HuH-7.5 (cell line): ENCODE data around the gene CERS1.

Experiments used
- DNase-seq: peaks from one replicate; pipeline ENCODE4 v3.0.0; 2011; ENCODE audit warnings: low spot score

Gene CERS1

DNA sequence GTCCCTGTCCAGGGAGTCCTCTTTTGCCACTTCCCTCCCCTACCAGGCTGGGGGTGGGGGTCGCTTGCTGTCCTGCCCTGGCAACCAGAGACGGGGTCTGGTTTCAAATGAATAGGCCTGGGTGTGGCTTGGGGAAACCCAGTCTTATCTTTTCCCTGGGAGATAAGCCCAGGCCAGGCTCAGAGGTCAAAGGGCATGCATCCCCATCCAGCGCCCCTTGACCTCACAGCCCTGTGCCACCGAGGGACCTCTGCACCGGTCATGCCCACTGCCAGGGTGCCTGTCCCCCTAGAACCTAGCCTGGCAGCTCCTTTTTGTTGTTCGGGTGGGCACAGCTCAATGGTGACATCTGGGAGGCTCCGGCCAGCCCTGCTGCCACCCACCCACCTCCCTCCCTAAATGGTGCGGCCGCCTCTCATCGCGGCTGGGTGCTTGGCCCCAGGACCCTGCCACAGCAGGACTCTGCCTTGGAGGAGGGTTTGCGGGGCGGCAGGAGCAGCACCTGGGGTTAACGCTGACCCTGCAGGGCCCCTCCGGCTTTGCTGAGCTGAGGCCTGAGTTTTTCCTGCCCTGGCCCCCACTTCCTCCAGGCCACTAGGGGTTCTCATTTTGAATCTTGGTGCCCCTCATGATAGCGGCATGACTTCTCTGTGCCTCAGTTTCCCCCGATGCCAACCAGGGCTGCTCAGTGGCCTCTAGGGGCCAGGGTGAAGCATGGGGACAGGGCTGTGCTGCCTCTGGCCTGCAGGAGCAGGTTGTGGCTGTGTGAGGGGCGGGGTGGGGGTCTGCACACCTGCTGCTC, 2.9 kb upstream of the CERS1 start:
- DNase-seq: peak; percentile 89

DNA sequence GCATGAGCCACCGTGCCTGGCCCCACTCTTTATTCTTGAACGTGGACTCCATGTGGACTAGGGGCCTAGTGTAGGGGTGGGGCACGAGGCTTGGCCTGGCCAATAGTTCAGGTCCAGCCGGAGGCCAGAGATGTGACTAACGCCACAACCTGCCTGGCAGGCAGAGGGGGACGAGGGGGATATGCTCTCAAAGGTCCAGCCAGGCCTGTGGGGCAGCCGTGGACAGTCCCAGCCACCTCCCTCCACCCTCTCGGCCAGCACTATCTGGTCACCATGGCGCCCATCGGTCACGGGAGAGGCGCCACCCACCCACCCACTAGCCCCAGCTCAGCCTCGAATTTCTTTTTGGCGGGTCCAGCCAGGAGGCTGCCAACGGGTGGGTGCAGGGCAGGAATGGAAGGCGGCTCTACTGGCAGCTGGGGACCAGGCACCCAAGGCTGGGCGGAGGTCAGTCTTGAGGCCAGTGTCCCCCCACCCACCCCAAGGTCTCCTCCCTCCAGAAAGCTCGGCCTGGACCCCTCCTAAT, 2.2 kb upstream of the CERS1 start:
- peak; percentile 66 for DNase-seq

DNA sequence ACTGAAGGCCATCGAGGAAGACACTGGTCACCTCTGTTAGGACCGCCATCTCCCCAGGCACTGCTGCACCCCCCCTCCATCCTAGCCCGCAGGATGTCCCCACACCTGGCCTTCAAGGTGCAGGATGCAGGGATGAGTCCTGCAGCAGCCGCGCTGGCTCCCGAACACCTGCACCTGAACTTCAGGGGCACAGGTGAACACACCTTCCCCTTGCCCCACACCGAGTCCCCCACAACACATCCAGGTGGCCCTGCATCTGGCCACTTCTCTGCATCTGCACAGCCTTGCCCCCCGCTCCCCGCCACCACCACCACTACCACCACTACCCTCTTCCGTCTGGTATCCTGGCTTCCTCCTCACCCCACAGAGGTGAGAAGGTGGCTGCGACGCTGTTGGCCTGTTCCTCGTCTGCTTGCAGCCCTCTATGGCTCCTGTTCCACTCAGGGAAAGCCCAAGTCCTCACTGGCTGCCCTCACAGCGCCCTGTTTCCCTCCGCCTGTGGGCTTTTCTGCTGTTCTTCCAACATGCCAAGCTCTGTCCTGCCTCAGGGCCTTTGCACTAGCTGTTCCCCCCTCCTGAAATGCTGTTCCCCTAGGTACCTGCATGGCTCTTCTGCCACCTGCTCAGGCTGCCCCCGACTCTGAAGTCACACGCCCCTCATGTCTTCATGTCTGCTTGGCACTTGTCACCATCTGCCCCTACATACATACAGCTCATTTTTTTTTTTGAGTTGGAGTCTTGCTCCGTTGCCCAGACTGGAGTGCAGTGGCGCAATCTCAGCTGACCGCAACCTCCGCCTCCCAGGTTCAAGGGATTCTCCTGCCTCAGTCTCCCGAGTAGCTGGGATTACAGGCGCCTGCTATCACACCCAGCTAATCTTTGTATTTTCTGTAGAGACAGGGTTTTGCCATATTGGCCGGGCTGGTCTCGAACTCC, 1.4 kb upstream of the CERS1 start:
- DNase-seq: no peak

DNA sequence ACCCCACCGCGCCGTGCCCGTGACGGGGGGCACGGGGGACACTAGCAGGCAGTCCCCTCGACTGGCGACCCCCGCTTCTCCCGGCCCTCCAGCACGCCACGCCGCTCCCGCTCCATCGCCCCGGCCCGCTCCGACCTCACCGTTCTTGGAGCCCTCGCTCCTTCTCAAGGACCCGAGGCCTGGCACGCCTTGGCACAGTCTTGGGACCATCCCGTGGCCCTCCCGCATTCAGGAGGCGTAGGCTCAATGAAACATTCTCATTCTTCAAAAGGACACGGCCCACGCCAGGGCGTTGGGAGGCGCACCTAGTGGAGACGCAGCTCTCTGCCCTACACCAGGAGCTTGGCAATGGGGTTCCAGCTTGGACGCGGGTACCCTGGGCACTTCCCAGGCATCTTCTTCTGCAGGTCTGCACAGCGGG, 473 bp upstream of the CERS1 start:
- peak; percentile 68 for DNase-seq

GRCh38 chr19:18895038-18895823, 727 bp downstream of the CERS1 start:
- DNase-seq: peak; percentile 100

DNA sequence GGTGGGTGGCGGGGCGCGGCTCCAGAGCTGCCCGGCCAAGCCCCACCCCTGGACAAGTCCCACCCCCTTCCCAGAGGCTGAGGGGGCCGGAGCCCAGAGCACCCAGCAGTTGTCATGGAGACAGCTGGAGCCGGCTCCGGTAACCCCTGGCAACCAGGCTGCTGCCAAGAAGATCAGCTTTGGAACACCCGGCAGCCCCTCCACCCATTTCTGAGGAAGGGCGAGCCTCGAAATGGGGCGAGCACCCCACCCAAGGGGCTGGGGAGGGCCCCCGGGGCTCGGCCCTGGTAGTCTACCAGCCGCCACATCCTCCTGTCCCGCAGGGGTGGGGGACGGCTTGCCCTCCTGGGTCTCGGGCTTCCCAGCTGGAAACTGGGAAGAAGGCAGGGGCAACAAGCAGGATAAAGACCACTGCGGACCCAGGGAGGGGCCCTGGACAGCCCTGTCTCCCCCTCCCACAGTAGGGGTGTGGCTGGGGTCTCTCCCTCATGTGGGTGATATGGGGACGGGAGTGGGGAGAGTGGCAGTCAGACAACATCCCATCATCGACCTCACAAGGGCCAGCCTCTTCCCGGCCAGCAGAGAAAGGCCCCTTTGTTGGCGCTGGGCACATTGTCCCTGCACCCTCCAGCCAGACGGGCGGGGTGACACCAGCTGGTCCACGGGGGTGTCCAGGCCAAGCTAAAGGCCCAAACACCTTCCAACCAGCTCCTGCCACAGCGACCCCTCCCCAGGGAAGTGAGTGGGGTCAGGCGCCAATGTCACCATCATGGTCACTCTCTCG, 1.5 kb downstream of the CERS1 start:
- no peak for DNase-seq

DNA sequence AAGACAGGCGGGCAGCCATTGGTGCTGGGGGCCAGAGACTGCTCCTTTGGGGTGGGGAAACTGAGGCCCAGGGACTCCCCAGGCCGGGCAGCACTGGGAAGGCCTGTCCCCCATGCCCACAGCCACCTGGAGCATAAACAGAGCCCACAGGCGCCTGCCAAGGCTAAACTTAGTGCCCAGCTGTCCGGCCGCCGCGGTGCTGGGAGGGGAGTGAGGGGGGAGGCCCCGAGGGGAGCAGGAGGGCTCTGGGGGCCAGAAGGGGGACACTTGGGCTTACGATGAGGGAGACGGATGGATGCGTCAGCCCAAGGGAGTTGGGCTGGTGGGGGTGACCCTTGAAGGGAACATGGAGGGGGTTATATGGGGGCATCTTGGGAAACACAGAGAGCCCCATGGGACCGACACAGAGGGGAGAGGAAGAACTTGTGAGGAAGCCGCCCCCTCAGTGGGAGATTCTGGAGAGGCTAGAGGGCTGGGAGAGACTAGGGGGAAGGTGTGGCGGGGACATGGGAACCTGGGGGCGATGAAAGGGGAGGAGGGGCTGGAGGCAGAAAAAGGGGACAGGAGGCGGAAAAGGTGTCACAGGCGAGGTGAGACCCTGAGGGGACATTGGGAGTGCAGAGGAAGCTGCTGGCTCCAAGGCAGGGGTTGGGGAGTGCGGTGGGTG, 2.2 kb downstream of the CERS1 start:
- no peak for DNase-seq

DNA sequence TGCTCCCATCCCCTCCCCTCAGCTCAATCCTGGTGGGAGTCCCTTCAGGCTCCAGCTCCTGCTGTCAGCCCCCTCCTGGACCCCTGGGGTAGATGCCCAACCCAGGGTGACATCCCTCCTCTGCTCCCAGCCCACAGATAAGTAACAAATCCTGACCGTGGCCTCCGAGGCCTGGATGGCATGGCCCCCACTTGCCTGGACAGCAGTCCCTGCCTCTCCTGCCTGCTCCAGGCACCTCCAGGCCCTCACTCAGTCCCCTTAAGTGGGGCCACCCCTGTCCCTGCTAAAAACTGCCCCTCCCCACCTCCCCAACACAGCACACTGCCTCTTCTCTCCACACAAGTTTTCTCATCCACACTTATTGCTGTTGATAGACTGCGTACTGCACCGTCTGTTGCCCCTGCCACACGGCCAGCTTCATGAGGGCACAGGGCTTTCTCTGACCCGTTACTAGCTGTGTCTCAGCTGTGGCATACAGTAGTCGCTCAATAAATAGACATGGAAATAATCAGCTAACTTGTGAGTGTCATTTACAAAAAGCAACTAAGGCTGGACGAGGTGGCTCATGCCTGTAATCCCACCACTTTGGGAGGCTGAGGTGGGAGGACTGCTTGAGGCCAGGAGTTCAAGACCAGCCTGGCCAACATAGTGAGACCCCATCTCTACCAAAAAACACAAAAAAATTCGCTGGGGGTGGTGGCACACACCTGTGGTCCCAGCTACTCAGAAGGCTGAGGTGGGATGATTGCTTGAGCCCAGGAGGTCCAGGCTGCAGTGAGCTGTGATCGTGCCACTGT, 5.8 kb downstream of the CERS1 start:
- no peak for DNase-seq

DNA sequence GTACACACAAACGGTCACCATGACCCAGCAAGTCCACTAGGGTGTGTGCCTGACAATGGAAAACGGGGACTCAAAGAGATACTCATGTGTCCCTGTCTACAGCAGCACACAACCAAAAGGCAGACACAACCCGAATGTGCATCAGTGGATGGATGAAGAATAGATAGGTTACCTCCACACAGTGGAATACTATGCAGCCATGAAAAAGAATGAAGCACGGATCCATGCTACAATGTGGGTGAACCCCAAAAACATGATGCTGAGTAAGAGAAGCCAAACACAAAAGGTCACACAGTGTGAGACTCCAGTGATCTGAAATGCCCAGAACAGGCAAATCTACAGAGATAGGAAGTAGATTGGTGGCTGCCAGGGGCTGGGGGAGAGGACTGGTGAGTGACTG, 9.0 kb downstream of the CERS1 start:
- no peak for DNase-seq

- no peak for DNase-seq
Measured at GRCh38 chr19:18883526-18884304, 12.2 kb downstream of the CERS1 start.

- no peak for DNase-seq
Measured at GRCh38 chr19:18881491-18881890, 14.5 kb downstream of the CERS1 start.

DNA sequence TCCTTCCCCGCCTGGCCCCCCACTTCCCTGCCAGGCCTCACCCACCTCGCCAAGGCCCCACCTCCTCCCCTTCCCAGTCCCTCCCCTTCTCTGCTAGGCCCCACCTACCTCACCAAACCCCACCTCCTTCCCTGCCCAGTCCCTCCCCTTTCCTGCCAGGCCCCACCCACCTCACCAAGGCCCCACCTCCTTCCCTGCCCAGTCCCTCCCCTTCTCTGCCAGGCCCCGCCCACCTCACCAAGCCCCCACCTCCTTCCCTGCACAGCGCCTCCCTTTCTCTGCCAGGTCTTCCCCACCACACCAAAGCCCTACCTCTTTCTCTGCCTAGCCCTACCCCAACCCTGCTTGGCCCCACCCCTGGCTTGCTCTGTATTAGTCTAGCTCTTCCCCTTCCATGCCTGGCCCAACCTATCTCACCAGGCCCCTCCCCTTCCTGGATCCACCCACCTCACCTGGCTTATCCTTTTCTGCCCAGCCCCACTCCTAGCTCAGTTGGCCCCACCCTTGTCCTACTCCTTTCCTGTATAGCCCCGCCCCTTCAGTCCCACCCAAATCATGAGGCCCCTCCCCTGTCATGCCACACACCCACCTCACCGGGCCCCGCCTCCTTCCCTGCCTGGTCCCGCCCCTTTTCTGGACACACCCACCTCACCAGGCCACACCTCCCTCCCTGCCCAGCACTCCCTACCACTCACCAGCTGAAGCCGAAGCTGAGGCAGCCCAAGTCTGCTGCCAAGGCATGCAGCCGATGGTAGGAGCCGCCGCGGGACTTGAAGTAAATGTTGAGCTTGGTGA, 16.2 kb downstream of the CERS1 start:
- DNase-seq: no peak

DNA sequence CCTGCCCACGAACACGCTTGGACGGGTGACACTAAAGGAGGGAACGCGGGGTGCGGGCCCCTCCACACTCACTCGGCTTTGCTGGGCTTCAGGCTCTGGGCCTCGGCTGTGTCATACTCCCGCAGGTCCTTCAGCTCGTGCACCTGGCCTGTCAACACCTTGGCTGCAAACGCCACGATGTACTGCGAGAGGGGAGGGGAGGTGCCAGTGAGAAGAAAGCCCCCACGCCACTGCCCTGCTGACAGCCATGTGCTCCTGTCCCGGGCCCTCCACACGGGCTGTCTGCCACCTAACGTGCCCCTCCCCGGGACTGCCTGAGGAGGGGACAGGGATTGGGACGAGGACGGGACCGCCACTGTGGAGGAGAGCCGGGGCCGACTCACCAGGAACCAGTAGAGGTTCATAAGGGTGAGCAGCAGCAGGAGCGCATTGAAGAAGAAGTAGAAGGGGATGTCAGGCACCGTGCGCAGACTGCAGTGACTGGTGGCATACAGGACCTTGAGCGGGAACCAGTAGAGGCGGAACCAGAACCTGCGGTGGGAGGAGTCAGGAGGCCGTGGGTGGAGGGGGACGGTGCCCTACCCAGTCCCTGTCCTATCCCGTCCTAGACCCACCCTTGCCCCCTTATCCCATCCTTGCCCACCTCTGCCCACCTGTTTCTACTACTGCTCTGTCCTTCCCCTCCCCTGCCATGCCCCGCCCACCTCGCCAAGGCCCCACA, 16.9 kb downstream of the CERS1 start:
- no peak for DNase-seq

DNA sequence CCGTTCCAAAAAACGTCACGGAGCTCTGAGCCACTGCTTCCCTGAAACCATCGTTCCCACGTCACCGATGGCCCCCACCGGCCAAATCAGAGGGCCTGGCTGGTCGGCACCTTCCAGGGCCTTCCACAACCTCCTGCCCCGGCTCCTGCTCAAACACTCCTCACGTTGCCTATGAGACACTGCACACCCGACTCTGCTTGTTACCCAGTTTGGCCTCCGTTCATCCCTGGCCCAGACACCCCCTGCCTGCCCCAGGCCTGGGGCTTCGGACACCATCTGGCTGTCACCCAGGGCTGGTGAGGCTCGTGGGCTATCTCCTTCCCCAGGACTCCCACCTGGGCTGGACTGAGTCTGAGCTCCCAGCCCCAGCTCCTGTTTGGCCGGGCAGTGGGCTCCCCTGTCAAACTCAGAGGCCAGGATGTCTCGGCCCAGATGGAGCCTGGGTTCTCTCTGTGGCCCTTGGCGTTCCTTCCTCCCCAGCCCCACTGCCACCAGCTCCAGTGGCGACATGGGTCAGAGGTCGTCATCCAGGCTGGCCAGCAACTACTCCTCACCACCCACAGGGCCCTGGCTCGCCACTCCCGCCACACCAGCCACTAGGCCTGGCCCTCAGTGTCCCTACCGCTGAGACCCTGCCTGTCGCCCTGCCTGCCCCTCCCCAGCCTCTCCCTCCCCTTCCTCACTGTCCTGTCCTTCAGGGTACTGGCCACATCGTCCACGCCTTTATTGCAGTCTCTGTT, 17.7 kb downstream of the CERS1 start:
- no peak for DNase-seq

GRCh38 chr19:18876865-18877264, 19.1 kb downstream of the CERS1 start:
- no peak for DNase-seq

- DNase-seq: no peak
Measured at GRCh38 chr19:18875726-18876125, 20.2 kb downstream of the CERS1 start.

DNA sequence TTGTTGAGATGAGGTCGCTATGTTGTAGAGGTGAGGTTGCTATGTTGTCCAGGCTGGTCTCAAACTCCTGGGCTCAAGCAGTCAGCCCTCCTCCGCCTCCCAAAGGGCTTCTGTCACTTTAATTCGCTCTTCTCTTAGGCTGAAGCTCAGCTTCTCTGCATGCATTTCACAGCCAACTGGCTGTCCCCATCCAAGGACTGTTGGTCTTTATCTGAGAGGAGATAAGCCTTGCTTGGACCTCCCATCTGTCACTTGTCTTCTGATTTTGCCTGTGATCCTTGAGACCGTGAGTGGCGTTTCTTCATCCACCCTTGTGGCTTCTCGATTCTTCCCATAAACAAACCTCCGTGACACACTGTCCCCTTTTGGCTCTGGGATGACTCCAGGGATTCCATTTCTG, 24.4 kb downstream of the CERS1 start:
- DNase-seq: no peak
